HG03066 (cell line): ENCODE data around the gene NWD2.
"Not testable (repeated sequence)": the region's sequence is repeated elsewhere in the genome, so short reads cannot be mapped to it uniquely, and the experiment has no call there.

Experiments used
- ATAC-seq: cut with Tn5 transposase; IDR thresholded peaks from one replicate; pipeline ENCODE4 v1.9.1; 2021; ENCODE audit warnings: low read depth; ENCODE audit not compliant: unreplicated experiment

The NWD2 gene

DNA sequence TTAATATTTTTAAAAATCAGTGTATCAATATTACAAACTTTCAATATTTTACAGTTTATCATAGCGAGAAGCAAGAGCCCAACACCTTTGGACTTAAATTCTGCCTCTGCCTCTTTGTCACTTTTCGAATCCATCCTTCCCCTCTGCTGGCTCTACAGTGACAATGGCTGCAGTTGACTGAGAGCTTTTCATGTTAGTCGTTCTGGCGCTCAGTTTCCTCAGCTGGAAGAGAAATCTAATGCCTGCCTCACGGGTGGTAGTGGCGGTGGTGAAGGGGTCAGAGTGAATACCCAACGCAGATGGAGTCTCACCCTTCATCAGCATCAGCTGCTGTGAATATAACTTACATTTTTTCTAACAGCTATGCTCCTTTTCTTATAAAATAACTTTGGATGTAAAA, 144.8 kb downstream of the NWD2 start:
- ATAC-seq = no peak

DNA sequence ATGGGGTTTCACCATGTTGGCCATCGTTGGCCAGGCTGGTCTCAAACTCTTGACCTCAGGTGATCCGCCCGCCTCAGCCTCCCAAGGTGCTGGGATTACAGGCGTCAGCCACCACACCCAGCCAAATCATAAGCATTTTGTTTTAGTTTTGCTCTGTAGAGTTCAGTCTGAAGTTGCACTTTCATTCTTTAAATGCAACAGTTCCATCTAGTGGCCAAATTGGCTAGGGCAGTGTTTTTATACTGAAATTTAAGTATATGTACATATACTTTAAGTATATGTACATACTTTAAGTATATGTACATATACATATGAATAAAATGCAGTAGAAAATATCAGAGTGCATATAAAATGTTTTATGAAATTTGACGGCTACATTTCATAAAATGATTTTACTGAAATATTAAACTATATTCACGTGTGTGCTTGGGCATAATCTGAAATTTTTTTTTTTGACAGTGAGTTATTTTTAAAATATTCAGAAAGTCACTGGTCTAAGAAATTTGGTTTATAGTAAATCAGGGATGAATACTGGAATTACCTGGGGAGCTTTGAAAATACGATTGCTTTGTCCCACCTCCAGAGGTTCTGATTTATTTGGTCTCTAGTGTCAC, 145.5 kb downstream of the NWD2 start:
- peak; percentile 56 for ATAC-seq

DNA sequence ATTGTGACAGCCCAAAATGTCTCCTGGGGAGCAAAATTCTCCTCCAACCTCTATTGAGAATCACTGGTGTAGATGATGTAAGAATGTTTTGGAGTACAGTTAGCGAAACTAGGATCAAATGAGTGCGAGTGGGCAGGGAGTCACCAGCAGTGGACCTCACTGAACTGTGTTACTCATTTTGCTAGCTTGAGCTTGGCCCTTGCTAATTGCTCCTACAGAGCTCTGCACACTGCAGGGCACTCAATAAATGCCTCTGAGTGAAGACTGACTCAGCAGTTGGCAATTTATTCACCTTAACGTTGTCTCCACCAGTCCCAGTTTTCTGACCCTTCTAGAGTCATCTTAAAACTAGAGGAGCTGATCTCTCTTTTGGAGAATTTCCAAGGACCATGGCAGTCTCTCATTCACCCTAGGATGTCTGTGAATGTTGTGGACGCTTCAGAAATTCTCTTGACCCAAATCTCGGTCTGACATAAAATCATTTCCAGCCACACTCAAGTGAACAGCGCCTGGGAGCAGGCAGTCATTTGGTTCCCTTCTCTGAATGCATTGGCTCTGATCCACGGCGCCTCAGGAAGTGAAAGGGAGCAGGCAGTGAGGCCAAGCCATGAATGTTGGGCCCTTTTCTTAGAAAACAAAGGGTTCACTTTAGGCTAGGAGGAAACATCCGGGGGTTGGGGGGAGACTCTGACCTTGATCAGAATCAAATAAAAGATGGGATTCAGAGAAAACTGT, 148.1 kb downstream of the NWD2 start:
- ATAC-seq = no peak

DNA sequence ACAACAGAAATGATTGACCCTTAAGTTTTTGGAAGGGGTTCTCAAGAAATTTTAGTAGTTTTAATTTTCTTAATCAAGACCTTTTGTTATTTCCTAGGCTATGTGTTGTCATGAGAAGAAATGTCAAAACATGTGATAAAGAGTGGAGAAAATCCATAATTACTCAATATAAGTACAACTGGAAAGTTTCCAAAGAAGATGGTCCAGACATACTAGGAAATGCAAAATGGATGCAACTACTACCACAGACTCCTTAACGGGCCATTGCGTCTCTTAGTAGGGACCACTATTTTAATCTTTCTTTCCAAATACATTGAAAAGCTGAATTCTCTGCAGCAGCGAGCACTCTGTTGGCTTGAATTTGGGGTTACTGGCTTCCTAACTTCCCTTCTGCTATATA, 148.8 kb downstream of the NWD2 start:
- ATAC-seq = no peak

DNA sequence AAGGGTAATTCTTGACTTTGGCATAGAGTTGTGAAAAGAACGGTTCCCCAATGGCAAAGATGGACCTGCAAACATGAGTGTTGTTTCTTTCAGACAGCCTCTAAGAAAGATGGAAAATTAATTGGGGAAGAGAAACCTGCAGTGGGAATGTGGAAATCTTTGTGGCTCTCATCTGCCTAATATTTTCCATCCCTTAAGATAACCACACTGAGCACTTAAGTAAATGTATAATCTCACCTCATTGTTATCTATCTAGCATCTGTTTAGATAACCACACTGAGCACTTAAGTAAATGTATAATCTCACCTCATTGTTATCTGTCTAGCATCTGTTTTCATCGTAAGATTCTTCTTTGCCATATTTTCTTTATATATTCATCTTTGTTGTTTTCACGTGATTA, 149.3 kb downstream of the NWD2 start:
- ATAC-seq = no peak

DNA sequence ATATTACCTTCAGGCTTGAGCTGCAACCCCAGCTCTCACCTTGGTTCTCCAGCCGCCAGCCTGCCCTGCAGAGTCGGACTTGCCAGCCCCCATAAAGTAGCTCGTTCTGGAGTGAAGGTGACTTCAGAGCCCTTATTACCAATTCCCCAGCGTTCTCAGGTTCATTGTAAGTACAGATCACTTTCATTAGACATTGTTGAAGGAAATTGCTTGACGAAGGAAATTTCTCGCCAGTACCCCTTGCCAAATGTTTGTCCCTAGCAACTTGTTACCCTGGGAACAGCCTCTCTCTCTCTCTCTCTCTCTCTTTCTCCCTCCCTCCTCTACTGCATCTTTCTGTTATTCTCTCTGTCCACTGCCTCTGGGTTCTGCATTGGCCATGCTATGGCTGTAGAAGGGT, 153.0 kb downstream of the NWD2 start:
- no peak for ATAC-seq

DNA sequence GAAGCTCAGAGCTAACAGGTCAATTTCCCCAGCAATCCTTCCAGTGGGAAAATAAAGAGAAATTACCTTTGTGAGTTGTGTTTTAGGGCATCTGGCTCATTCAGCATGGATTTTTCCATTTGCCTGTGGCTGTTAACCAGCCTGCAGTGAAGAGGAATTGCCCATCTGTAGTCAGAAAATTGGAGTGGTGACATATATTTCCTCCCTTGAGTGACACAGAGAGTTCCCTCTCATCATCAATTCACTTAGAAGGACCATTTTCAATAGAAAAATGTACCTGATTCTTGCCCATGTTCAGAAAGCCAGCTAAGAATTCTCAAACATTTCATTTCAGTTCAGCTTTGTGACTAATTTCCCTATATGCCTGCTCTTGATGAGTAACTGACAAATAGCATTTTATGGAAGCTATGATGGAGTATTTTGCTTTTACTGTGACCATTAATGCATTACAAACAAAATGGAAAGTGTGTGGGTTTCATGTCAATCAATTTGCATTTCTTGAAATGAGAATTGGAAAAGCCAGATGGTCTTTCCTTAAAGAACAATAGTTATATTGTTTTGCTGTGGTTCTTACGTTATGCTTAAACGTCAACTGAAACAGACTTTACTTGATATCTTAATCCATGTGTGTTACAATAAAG, 155.8 kb downstream of the NWD2 start:
- peak; percentile 75 for ATAC-seq

DNA sequence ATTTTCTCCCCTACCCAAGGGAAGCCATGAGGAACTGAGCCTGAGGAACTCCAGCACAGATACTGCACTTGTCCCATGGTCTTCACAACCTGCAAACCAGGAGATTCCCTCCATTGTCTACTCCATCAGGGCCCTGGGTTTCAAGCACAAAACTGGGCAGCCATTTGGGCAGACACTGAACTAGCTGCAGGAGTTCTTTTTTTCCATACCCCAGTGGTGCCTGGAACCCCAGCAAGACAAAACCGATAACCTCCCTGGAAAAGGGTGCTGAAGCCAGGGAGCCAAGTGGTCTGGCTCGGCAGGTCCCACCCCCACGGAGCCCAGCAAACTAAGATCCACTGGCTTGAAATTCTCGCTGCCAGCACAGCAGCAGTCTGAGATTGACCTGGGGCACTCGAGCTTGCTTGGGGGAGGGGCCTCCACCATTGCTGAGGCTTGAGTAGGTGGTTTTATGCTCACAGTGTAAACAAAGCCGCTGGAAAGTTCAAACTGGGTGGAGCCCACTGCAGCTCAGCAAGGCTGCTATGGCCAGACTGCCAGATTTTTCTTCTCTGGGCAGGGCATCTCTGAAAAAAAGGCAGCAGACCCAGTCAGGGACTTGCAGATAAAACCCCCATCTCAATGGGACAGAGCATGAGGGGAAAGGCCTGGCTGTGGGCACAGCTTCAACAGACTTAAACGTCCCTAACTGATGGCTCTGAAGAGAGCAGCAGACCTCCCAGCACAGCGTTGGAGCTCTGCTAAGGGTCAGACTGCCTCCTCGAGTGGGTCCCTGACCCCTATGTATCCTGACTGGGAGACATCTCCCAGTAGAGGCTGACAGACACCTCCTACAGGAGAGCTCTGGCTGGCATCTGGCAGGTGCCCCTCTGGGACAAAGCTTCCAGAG, 163.6 kb downstream of the NWD2 start:
- not testable (repeated sequence) for ATAC-seq

DNA sequence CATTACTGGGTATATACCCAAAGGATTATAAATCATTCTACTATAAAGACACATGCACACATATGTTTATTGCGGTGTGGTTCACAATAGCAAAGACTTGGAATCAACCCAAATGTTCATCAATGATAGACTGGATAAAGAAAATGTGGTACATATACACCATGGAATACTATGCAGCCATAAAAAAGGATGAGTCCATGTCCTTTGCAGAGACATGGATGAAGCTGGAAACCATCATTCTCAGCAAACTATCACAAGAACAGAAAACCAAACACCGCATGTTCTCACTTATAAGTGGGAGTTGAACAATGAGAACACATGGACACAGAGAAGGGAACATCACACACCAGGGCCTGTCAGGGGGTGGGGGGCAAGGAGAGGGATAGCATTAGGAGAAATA, 169.1 kb downstream of the NWD2 start:
- ATAC-seq = not testable (repeated sequence)

DNA sequence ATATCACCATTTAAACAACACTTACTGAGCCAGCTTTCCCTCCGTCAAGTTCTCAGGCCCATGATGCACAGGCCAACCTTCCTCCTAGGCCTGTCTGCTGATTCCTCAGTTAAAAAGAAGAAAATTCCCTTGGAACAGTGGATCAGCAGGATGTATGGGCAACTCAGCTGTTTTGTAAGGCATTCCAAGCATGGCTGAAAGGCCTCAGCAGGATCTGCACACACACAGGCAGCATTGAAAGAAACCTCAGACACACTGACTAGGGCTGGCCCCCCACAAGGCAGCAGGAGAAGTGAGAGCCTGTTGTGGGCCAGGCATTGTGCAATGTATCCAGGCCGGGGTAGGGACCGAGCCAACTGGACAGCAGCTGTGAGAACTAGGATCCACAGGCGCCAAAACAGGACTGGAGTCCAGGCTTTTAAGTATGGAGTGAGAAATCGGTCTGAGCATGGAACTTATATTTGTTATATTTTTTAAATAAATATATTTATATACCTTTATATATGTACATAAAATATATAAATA, 171.4 kb downstream of the NWD2 start:
- ATAC-seq = no peak

DNA sequence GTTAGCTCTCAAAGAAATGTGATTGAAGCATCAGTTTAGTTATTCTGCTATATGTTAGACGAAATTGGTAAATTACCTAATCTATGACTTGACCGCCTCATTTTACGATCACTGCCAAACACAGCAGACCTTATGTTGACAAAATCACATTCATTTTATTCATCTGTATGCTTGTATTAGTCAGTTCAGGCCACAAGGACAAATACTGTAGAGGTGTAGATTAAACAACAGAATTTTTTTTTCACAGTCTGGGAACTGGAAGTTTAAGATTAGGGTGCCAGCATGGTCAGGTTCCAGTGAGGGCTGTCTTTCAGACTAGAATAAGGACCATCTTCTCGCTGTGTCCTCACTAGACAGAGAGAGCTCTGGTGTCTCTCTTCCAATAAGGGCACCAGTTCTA, 177.1 kb downstream of the NWD2 start:
- ATAC-seq = no peak

DNA sequence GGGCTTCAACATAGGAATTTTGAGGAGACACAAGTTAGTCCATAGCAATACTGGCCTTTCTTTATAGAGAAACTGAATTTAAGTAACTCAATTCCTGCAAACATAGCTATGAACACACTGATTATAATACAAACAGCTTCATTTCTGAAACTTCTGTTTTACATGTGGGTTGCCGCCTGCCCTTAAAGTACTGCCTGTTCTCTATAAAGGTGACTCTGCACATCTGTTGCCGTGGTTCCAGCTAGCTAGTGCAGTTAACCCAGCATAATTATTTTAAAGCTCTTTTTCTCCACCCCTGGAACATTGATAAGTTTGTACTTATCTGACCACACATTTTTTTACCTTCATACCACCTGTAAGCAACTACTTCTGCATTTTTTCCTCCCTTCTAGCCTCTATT, 177.6 kb downstream of the NWD2 start:
- ATAC-seq = no peak

DNA sequence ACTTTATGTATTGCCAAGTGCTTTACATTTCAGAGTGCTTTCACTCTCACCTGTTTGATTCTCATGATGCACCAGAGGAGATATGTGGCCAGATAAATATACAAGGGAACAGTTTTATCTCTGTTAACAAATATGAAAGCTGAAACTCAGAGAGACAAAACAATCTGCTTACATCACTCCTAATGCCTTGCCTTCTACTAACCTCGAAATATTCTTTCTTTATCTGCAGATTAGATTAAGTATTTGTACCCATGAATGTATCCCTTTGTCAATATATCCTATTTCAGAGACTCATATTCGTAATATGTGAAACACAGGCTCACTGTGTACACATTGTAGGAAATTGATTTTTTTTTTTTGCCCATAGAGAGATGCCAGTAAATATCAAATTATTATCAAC, 178.1 kb downstream of the NWD2 start:
- ATAC-seq = no peak

DNA sequence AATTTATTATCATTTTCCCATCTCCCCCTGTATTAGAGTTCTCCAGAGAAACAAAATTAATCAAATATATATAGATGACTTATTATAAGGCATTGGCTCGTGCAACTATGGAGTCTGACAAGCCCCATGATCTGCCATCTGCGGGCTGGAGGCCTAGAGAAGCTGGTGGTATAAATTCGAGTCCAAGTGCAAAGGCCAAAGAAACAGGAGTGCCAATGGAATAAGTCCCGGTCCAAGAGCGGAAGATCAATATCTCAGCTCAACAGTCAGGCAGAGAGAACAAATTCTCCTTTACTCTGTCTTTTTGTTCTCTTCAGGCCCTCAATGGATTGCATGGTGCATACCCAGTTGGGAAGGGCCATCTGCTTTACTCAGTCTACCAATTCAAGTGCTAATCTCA, 178.8 kb downstream of the NWD2 start:
- ATAC-seq = no peak

DNA sequence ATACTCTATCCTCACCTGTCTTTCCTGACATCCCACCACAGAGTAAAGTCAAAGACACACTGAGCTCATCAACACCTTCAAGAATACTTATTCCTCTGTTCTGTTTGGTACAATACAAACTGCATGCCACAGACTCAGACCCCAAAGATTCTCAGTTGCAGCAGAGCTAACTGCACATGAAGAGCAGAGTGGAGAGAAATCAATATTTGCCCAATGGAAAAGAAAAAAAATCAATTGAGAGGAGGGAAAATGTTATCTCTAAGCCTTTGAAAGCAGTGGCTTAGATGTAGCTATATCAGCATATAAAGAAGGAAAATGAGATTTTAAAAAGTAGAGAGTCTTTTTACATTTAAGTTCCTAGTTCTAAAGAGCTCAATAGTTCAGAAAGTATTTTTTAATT, 180.2 kb downstream of the NWD2 start:
- ATAC-seq = no peak

DNA sequence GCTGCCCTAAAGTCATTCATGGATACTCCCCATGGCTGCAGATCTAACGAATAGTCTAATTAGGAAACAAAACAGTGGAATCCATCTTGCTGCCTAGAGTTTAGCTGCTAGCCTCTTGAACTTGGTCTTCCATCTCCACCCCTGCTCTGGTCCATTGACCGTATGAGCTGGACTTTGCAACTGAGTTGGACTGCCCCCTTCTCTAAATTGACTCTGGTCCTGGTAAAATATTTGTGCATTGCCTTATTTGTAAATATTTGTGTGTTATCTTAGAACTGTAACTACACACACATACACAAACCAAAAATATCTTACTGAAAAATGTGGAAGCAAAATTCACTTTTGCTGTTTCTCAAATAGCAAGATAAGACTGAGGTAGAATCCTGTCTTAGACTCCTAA, 181.3 kb downstream of the NWD2 start:
- no peak for ATAC-seq

DNA sequence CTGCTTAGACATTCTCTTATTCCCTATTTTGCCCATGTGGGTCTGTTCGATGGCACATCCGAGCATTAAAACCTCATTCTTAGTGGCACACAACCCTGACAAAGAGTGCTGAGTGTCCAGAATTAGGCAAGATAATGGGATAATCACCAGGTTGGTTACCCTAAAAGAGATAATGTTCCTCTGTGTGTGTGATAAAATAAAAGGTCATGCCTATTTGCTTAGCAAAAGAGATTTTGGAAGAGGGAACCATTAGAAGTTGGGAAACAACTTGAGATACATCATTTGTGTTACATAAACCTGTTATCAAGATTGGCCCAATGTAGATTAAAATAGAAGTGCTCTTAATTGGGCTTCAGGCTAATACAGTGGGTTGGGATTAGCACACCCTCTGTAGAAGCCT, 182.7 kb downstream of the NWD2 start:
- ATAC-seq = no peak

DNA sequence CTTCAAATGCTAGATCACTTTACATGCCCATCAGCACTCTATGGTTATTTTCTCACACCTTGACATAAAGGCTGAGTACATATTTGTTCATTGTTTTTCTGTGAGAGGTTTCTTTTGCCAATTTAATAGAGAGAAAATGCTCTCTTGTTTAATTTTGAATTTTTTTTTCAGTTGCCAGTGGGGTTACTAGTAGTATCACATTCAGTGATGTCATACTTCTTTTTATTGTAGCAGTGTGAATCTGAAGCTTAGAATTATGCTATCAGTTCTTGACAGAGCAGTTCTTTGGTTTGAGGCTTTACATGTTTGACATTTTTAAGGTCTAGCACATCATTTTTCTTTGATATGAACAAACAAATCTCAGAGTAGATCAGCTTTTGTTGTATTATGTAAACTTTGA, 185.4 kb downstream of the NWD2 start:
- ATAC-seq = no peak

DNA sequence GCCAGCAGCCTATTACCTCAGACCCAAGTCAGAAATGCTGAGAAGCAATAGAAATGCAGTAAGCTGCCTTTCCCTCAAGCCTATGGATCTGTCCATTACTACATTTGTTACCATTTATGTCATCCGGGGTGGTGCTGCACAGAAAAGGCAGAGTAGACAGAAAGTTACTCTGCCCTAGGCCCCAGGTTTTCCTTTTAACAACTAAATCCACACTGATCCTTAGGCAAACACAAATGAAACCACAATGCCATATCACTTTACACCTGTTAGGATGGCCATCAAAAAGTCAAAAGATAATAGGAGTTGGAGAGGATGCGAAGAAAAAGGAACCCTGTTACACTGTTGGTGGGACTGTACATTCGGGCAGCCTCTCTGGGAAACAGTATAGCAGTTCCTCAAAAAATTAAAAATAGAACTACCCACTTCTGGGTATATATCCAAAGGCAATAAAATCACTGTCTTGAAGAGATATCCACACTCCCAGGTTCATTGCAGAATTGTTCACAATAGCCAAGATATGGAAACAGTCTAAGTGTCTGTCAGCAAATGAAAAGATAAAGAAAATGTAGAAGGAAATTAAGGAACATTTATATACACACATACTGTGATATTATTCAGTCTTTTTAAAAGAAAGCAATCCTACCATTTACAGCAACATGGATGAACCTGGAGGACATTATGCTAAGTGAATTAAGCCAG, 186.3 kb downstream of the NWD2 start:
- ATAC-seq = no peak

DNA sequence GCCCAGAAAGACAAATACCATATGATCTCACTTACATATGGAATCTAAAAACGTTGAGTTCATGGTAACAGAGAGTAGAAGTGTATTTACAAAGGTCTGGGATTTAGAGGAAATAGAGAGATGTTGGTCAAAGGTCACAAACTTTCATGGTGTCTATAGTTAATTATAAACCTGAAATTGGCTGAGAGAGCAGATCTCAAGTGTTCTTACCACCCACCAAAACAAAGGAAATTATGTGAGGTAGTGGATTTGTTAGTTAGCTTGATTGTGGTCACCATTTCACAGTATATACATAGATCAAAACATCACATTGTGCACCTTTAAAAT, 186.8 kb downstream of the NWD2 start:
- no peak for ATAC-seq
